Skin of body (tissue), 2 donors: ENCODE measurements around the gene SLC26A6. TPM values are rescaled to one million over a fixed set of nuclear protein-coding genes. Genes with fewer than 3 reads are reported as not detected.

Experiments
- DNase-seq: peaks from one replicate; lab custom pipeline; 2025; lab: John Stamatoyannopoulos, UW
- total RNA-seq: library from RNA; depleted of rRNA; stranded (reverse); fragments of >200 nt; gene quantifications from one replicate; pipeline ENCODE4 v1.2.3, GENCODE V29; 2014

SLC26A6 gene, protein sequence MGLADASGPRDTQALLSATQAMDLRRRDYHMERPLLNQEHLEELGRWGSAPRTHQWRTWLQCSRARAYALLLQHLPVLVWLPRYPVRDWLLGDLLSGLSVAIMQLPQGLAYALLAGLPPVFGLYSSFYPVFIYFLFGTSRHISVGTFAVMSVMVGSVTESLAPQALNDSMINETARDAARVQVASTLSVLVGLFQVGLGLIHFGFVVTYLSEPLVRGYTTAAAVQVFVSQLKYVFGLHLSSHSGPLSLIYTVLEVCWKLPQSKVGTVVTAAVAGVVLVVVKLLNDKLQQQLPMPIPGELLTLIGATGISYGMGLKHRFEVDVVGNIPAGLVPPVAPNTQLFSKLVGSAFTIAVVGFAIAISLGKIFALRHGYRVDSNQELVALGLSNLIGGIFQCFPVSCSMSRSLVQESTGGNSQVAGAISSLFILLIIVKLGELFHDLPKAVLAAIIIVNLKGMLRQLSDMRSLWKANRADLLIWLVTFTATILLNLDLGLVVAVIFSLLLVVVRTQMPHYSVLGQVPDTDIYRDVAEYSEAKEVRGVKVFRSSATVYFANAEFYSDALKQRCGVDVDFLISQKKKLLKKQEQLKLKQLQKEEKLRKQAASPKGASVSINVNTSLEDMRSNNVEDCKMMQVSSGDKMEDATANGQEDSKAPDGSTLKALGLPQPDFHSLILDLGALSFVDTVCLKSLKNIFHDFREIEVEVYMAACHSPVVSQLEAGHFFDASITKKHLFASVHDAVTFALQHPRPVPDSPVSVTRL
- total RNA-seq, result 9.9 TPM

GRCh38 chr3:48635222-48636021 lies at the start of gene SLC26A6:
TSS of gene SLC26A6 (minus strand) at chr3:48635461. CDS start at chr3:48635393, 68 bp downstream.
- DNase-seq, result peak; percentile 92

GRCh38 chr3:48684480-48685143 lies 49.4 kb upstream of the SLC26A6 start:
- no peak for DNase-seq

- no peak for DNase-seq
Observed at GRCh38 chr3:48684054-48684349, 48.7 kb upstream of the SLC26A6 start.

DNA sequence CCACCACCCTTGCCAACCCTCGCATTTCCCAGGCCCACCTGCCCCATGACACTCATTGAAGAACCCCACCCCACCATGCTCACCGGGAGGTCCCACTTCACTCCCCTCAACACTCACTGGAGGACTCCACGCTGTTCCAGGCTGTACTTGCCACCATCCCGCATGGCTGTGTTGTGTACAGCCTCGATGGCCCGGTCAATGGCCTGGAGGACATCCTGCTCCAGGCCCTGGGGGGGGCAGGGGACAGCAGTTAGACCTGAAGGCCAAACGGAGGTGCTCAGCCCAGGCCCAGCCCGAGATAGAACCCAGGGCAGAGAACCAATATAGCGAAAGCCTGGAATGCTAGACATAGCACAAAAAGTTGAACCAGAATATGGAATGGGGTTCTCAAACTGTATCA lies 47.5 kb upstream of the SLC26A6 start:
- DNase-seq, result no peak

DNA sequence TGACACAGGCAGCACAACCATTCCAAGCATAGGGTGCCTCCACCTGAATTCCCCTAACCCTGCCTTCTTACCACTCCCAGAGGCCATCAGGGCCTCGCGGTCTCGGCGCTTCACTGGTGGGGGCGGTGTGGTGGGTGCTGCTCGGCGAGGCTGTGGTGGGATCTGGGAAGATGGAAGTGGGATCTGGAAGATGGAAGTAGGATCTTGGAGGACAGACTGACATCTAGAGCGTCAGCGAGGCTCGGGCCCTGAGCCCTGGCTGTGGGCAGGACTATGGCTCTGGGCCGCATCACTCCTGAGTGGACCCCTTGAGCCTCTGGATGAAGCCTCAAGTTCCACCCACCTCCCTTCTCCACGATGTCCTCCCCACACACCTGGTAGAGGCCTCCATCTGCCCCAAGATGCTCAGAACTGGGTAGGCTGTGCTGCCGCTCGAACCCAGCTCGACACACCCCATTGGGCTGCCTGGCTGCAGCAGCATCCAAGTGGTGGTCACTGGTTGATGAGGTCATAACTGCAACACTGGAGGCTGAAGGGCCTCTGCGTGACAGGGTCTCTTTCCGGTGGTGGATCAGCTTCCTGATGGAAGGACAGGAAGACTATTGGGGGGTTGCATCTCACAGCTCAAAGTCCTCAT lies 46.8 kb upstream of the SLC26A6 start:
- DNase-seq, result no peak

- DNase-seq, result no peak
Observed at GRCh38 chr3:48681541-48681880, 46.2 kb upstream of the SLC26A6 start.

GRCh38 chr3:48680811-48681540 lies 45.7 kb upstream of the SLC26A6 start:
- DNase-seq, result no peak

- DNase-seq, result no peak
Observed at GRCh38 chr3:48679411-48680391, 44.4 kb upstream of the SLC26A6 start.

- no peak for DNase-seq
Observed at GRCh38 chr3:48678566-48679380, 43.5 kb upstream of the SLC26A6 start.

DNA sequence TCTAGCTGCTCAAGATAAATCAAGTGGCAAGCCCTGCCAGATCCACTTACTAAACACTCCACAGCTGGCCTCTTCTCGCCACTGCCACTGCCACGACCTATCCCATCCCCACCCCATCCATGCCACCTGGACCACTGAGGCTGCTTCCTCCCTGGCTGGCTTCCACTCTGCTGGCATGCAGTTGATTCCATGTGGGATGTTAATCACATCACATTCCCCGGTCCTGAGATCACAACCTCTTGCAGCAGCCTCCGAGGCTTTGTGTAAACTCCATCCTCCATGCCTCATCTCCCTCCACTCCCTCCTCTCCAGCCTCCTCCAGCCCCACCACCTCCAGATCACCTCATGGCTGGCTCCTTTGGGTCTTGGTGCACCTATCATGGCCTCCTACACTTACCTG lies 42.8 kb upstream of the SLC26A6 start:
- DNase-seq, result no peak

DNA sequence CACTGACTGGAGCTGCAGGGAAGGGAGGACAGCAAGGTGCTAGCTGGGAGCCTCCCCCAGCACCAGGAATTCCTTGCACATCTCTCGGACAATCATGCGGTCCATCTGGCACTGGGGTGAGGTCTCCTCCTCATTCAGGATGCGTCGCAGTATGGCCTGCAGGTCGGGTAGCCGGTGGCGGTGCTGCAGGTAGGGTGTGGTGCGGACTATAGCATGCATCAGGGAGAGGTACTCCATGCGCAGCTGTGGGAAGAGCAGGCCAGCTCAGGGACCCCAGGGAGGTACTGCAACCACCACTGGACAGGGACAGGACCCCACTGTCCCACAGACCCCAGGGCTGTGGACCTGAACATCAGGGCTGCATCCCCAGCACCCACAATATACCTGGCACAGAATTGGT lies 39.2 kb upstream of the SLC26A6 start:
- DNase-seq, result no peak

DNA sequence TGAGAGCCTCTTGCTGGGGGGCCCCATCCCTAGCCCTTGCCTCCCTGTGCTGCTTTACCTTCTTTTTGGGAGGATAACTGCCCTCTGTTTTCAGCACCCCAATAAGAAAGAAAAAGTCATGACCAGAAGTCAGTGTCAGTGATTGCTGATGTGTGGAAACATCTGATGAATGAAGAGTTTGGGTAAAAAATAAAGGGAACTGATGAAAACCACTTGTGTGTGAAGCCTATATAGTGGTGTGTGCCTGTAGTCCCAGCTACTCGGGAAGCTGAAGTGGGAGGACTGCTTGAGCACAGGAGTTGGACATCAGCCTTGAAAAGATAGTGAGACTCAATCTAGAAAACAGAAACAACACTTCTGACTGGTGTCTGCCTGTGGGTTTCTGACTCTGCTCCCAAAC lies 37.3 kb upstream of the SLC26A6 start:
- no peak for DNase-seq

GRCh38 chr3:48664929-48665328 lies 29.7 kb upstream of the SLC26A6 start:
- DNase-seq, result no peak

- no peak for DNase-seq
Observed at GRCh38 chr3:48664313-48664644, 29.0 kb upstream of the SLC26A6 start.

GRCh38 chr3:48663489-48664312 lies 28.4 kb upstream of the SLC26A6 start:
- DNase-seq, result peak; percentile 90

DNA sequence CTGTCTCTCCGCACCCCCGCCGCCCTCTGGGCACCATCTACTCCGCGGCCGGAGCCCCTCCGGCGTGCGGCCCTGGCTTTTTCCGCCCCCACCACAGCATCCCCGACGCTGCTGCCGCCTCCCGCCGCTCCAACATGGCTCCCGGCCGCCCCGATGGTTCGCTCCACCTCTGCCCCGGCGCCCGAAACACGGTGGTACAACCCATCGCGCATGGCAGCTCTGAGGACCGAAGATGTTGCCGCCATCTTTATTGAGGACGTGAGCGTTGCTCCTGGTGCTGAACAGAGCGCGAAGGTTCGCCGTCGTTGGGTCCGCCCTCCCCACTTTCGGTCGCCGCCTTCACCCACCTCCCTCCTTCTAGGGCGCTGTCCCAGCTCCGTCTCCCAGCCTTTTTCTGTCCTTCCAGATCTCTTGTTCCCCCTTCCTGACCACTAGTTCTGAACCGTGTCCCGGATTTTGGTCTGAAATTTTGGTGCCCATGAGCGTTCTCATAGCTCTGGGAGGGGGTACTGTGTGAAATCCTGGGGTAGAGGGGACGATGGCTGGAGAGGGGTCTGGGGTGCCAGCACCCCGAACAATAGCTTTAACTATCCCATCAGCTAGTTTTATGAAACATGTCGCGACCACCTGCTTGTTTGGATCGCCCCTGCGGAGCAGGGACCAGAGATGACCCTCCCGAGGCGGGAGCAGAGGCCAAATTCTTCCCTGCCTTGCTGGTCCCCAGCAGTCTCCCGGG lies 27.7 kb upstream of the SLC26A6 start, which contains the start of gene CELSR3:
CELSR3 (minus strand) TSS at position 134 of the 736 bp plus-strand sequence. CDS start 252 bp downstream, outside the sequence.
- DNase-seq, result peak; percentile 78
